ENCODE data around the gene FBXO10.

GRCh38 chr9:37511016-37512010 lies 64.9 kb downstream of the FBXO10 start:
- no peak for TF ChIP-seq CTCF (IDR thresholded peaks at IDR 0.05)
- TF ChIP-seq POLR2A (IDR thresholded peaks at IDR 0.05), result no peak

Data from lower leg skin (tissue), 3 donors.